ENCODE data around the gene PLCB1.

DNA sequence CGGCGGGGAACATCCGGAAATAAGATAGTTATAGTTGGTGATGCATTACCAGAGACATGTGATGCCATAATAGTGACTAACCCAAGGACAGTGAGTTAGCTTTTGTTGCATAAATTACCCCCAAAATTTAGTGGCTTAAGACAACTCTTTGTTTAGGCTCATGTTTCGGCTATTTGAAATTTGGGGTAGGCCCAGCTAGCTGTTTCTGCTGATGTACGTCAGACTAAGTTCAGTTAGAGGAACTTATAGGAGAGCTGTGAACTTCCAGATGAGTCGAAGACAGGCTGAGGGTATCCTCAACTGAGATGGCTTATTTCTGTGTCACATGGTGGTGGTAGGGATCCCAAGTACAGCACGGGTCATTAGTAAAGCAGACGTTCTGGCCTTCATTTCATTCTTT lies 366.5 kb downstream of the PLCB1 start:
- TF ChIP-seq, protein P1, sequence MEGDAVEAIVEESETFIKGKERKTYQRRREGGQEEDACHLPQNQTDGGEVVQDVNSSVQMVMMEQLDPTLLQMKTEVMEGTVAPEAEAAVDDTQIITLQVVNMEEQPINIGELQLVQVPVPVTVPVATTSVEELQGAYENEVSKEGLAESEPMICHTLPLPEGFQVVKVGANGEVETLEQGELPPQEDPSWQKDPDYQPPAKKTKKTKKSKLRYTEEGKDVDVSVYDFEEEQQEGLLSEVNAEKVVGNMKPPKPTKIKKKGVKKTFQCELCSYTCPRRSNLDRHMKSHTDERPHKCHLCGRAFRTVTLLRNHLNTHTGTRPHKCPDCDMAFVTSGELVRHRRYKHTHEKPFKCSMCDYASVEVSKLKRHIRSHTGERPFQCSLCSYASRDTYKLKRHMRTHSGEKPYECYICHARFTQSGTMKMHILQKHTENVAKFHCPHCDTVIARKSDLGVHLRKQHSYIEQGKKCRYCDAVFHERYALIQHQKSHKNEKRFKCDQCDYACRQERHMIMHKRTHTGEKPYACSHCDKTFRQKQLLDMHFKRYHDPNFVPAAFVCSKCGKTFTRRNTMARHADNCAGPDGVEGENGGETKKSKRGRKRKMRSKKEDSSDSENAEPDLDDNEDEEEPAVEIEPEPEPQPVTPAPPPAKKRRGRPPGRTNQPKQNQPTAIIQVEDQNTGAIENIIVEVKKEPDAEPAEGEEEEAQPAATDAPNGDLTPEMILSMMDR (conservative IDR thresholded peaks at IDR 0.05 in 1 of 2, IDR thresholded peaks at IDR 0.05 in 1 of 2; ENCODE audit: low read depth in 1 of 2, low read length in 2 of 2) = no peak
- TF ChIP-seq EZH2 (IDR thresholded peaks at IDR 0.05; ENCODE audit: low read length, missing control alignments) = no peak
